KMS-11 (cell line): ENCODE measurements around the gene NINL.

ENCODE experiments used
- H2AFZ ChIP-seq: fragments of 200-600 bp; sonication (generic); 2 replicates; pipeline ENCODE4 v1.6.1; 2016; ENCODE audit warnings: antibody characterized with exemption, mixed run types, low read depth
- H3K27ac ChIP-seq: fragments of 200-600 bp; sonication (generic); 2 replicates; pipeline ENCODE4 v1.6.1; 2016; ENCODE audit warnings: mild to moderate bottlenecking, mixed run types
- H3K27me3 ChIP-seq: fragments of 200-600 bp; sonication (generic); 2 replicates; pipeline ENCODE4 v1.6.1; 2017; ENCODE audit warnings: mild to moderate bottlenecking, low read depth, mixed run types, moderate library complexity; ENCODE audit not compliant: insufficient read depth
- H3K36me3 ChIP-seq: fragments of 200-600 bp; sonication (generic); 2 replicates; pipeline ENCODE4 v1.6.1; 2017; ENCODE audit warnings: mild to moderate bottlenecking, mixed run types; ENCODE audit not compliant: insufficient read depth
- H3K4me1 ChIP-seq: fragments of 200-600 bp; sonication (generic); 2 replicates; pipeline ENCODE4 v1.6.1; 2016; ENCODE audit warnings: mild to moderate bottlenecking, low read depth, mixed run types; ENCODE audit not compliant: poor library complexity, severe bottlenecking
- H3K4me2 ChIP-seq: fragments of 200-600 bp; sonication (generic); 2 replicates; pipeline ENCODE4 v1.7.0; 2016; ENCODE audit warnings: mild to moderate bottlenecking, mixed run types
- H3K4me3 ChIP-seq: fragments of 200-600 bp; sonication (generic); IDR thresholded peaks from 2 replicates; pipeline ENCODE4 v1.6.1; 2017; ENCODE audit warnings: low read depth, low read length, mixed read lengths; ENCODE audit not compliant: insufficient read depth
- H3K79me2 ChIP-seq: fragments of 200-600 bp; sonication (generic); 2 replicates; pipeline ENCODE4 v1.6.1; 2016; ENCODE audit warnings: low read depth, mixed run types; ENCODE audit not compliant: insufficient read depth
- H3K9ac ChIP-seq: fragments of 200-600 bp; sonication (generic); 2 replicates; pipeline ENCODE4 v1.6.1; 2016; ENCODE audit warnings: mild to moderate bottlenecking, mixed run types
- H4K20me1 ChIP-seq: fragments of 200-600 bp; sonication (generic); 2 replicates; pipeline ENCODE4 v1.6.1; 2016; ENCODE audit warnings: mild to moderate bottlenecking, mixed run types; ENCODE audit not compliant: insufficient read depth
- TF ChIP-seq, protein P1 (sequence below): fragments of 200-600 bp; sonication (generic); conservative IDR thresholded peaks from 2 replicates; pipeline ENCODE4 v1.6.1; 2017; ENCODE audit warnings: low read depth, mild to moderate bottlenecking, antibody characterized with exemption, low read length, moderate library complexity, mixed read lengths

Gene NINL

GRCh38 chr20:25490656-25491445, 94.5 kb downstream of the NINL start:
- H3K9ac ChIP-seq, result no peak overlapping the region
- H3K4me3 ChIP-seq, result no peak overlapping the region
- no peak overlapping the region for H3K4me2 ChIP-seq
- no peaks in the 10 kb centered on the region for H3K27me3 ChIP-seq
- H3K27ac ChIP-seq, result no peak overlapping the region
- TF ChIP-seq, protein P1, sequence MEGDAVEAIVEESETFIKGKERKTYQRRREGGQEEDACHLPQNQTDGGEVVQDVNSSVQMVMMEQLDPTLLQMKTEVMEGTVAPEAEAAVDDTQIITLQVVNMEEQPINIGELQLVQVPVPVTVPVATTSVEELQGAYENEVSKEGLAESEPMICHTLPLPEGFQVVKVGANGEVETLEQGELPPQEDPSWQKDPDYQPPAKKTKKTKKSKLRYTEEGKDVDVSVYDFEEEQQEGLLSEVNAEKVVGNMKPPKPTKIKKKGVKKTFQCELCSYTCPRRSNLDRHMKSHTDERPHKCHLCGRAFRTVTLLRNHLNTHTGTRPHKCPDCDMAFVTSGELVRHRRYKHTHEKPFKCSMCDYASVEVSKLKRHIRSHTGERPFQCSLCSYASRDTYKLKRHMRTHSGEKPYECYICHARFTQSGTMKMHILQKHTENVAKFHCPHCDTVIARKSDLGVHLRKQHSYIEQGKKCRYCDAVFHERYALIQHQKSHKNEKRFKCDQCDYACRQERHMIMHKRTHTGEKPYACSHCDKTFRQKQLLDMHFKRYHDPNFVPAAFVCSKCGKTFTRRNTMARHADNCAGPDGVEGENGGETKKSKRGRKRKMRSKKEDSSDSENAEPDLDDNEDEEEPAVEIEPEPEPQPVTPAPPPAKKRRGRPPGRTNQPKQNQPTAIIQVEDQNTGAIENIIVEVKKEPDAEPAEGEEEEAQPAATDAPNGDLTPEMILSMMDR, result no peak
- H4K20me1 ChIP-seq, result no peaks in the 10 kb centered on the region
- no peaks in the 10 kb centered on the region for H3K4me1 ChIP-seq
- H2AFZ ChIP-seq, result no peak overlapping the region
- no peaks in the 10 kb centered on the region for H3K79me2 ChIP-seq
- H3K36me3 ChIP-seq, result no peaks in the 10 kb centered on the region

- no peaks in the 10 kb centered on the region for H3K4me1 ChIP-seq
- H3K9ac ChIP-seq, result no peak overlapping the region
- H4K20me1 ChIP-seq, result no peaks in the 10 kb centered on the region
- no peak overlapping the region for H3K4me3 ChIP-seq
- H3K4me2 ChIP-seq, result no peak overlapping the region
- H3K27ac ChIP-seq, result no peak overlapping the region
- H3K79me2 ChIP-seq, result no peaks in the 10 kb centered on the region
- H2AFZ ChIP-seq, result no peak overlapping the region
- TF ChIP-seq, protein P1, result no peak
- H3K27me3 ChIP-seq, result no peaks in the 10 kb centered on the region
- H3K36me3 ChIP-seq, result no peaks in the 10 kb centered on the region
Observed at GRCh38 chr20:25489221-25489871, 96.0 kb downstream of the NINL start.

- H2AFZ ChIP-seq, result no peak overlapping the region
- no peaks in the 10 kb centered on the region for H4K20me1 ChIP-seq
- H3K4me1 ChIP-seq, result no peaks in the 10 kb centered on the region
- no peak overlapping the region for H3K4me2 ChIP-seq
- no peak overlapping the region for H3K27ac ChIP-seq
- no peaks in the 10 kb centered on the region for H3K36me3 ChIP-seq
- no peaks in the 10 kb centered on the region for H3K79me2 ChIP-seq
- no peaks in the 10 kb centered on the region for H3K27me3 ChIP-seq
- TF ChIP-seq, protein P1, result no peak
- H3K4me3 ChIP-seq, result no peak overlapping the region
- H3K9ac ChIP-seq, result no peak overlapping the region
Observed at GRCh38 chr20:25487975-25488374, 97.4 kb downstream of the NINL start.

GRCh38 chr20:25487306-25487705, 98.0 kb downstream of the NINL start:
- no peak overlapping the region for H3K9ac ChIP-seq
- no peaks in the 10 kb centered on the region for H3K27me3 ChIP-seq
- TF ChIP-seq, protein P1, result no peak
- H3K27ac ChIP-seq, result no peak overlapping the region
- H3K4me3 ChIP-seq, result no peak overlapping the region
- no peaks in the 10 kb centered on the region for H3K36me3 ChIP-seq
- H2AFZ ChIP-seq, result no peak overlapping the region
- no peak overlapping the region for H3K4me2 ChIP-seq
- no peaks in the 10 kb centered on the region for H4K20me1 ChIP-seq
- H3K4me1 ChIP-seq, result no peaks in the 10 kb centered on the region
- H3K79me2 ChIP-seq, result no peaks in the 10 kb centered on the region
